Endodermal cell (in vitro differentiated cells): ENCODE results near the gene DBX2. TPM values are rescaled to one million over a fixed set of nuclear protein-coding genes. Genes with fewer than 3 reads are reported as not detected.

ENCODE experiments used
- DNase-seq: peaks from one replicate; pipeline ENCODE4 v3.0.0-alpha.2; 2017
- H3K27ac ChIP-seq: 2 replicates; pipeline ENCODE4 v1.5.1; 2013; ENCODE audit warnings: mild to moderate bottlenecking, low read depth, low read length, moderate library complexity
- H3K27me3 ChIP-seq: 2 replicates; pipeline ENCODE4 v1.6.1; 2013; ENCODE audit warnings: mild to moderate bottlenecking, low read length, moderate library complexity; ENCODE audit not compliant: insufficient read depth, control insufficient read depth, poor library complexity, severe bottlenecking
- H3K36me3 ChIP-seq: 2 replicates; pipeline ENCODE4 v1.7.0; 2013; ENCODE audit warnings: mild to moderate bottlenecking, low read length, moderate library complexity; ENCODE audit not compliant: control insufficient read depth, insufficient read depth
- H3K4me1 ChIP-seq: one replicate; pipeline ENCODE4 v1.7.0; 2013; ENCODE audit warnings: low read length; ENCODE audit not compliant: control insufficient read depth, insufficient read depth
- H3K4me3 ChIP-seq: 2 replicates; pipeline ENCODE4 v1.5.1; 2013; ENCODE audit warnings: mild to moderate bottlenecking, low read length, moderate library complexity
- H3K9ac ChIP-seq: 2 replicates; pipeline ENCODE4 v1.6.1; 2013; ENCODE audit warnings: mild to moderate bottlenecking, low read length, moderate library complexity; ENCODE audit not compliant: poor library complexity, severe bottlenecking; ENCODE audit errors: extremely low read depth
- H3K9me3 ChIP-seq: 2 replicates; pipeline ENCODE4 v1.6.1; 2013; ENCODE audit warnings: mild to moderate bottlenecking, low read length, moderate library complexity; ENCODE audit not compliant: control insufficient read depth
- H3K27ac Mint-ChIP-seq: 2 replicates; pipeline ENCODE4 v1.8.0; 2020; ENCODE audit warnings: mixed read lengths
- H3K27me3 Mint-ChIP-seq: 2 replicates; pipeline ENCODE4 v1.8.0; 2021; ENCODE audit warnings: mild to moderate bottlenecking, mixed read lengths; ENCODE audit not compliant: insufficient read depth
- H3K36me3 Mint-ChIP-seq: 2 replicates; pipeline ENCODE4 v1.8.0; 2020; ENCODE audit warnings: low read depth, mixed read lengths
- H3K4me1 Mint-ChIP-seq: 2 replicates; pipeline ENCODE4 v1.8.0; 2020; ENCODE audit warnings: mixed read lengths
- H3K4me3 Mint-ChIP-seq: 2 replicates; pipeline ENCODE4 v1.8.0; 2020; ENCODE audit warnings: mild to moderate bottlenecking, moderate library complexity, mixed read lengths
- H3K9me3 Mint-ChIP-seq: 2 replicates; pipeline ENCODE4 v1.8.0; 2020; ENCODE audit warnings: mild to moderate bottlenecking, mixed read lengths
- CTCF ChIP-seq: fragments of 200-600 bp; sonication (generic); conservative IDR thresholded peaks from 2 replicates; pipeline ENCODE4 v1.5.0; 2021; ENCODE audit warnings: antibody characterized with exemption, mild to moderate bottlenecking
- WGBS, 2 experiments: methylation state at CpG; one replicate each; pipeline versions ENCODE4 v1.1.5 to v1.1.7; 2013; ENCODE audit warnings: missing lambda C conversion rate in 2 of 2, mixed read lengths in 1 of 2; ENCODE audit not compliant: insufficient coverage in 1 of 2, insufficient read length in 1 of 2; 5-methylcytosine and 5-hydroxymethylcytosine counted together
- total RNA-seq, 2 donors: library from RNA; stranded (reverse); fragmentation: NEBNext Ultra II Directional in 1 of 2; extraction: Animal tissue kit (Norgen Biotek cat#: 25700) in 1 of 2; gene quantifications; 2 replicates in 1 of 2; 3 replicates in 1 of 2; pipeline ENCODE4 v1.2.1, GENCODE V29; 2021

The DBX2 gene
- total RNA-seq, 2 donors from 2014 or later = not detected

- H3K36me3 Mint-ChIP-seq = no peaks in the 10 kb centered on the region
- Histone ChIP-seq H3K27ac (no peak overlapping the region), H3K9ac (no peak overlapping the region), H3K4me1 (no peaks in the 10 kb centered on the region), H3K27me3 (no peaks in the 10 kb centered on the region), H3K4me3 (no peak overlapping the region), H3K9me3 (no peaks in the 10 kb centered on the region), H3K36me3 (no peaks in the 10 kb centered on the region)
- no peaks in the 10 kb centered on the region for H3K4me1 Mint-ChIP-seq
- no peak for TF ChIP-seq CTCF
- no peaks in the 10 kb centered on the region for H3K27me3 Mint-ChIP-seq
- H3K27ac Mint-ChIP-seq = no peak overlapping the region
- no peak for DNase-seq
- no peak overlapping the region for H3K4me3 Mint-ChIP-seq
- peaks cover 6% of the 10 kb centered on the region for H3K9me3 Mint-ChIP-seq
- WGBS, 2 experiments = 80 to 100% methylated on average over 1 of the region's 1 CpG
Measured at GRCh38 chr12:45014396-45014795, 36.5 kb downstream of the DBX2 start.

- H3K9me3 Mint-ChIP-seq = no peaks in the 10 kb centered on the region
- peaks cover 2% of the 10 kb centered on the region for H3K4me1 ChIP-seq
- no peaks in the 10 kb centered on the region for H3K36me3 ChIP-seq
- TF ChIP-seq CTCF = no peak
- 94 to 95% methylated on average over 2 to 3 of the region's 3 CpGs for WGBS, 2 experiments
- DNase-seq = no peak
- no peaks in the 10 kb centered on the region for H3K9me3 ChIP-seq
- no peak overlapping the region for H3K9ac ChIP-seq
- no peaks in the 10 kb centered on the region for H3K4me1 Mint-ChIP-seq
- H3K27ac Mint-ChIP-seq = no peak overlapping the region
- H3K27me3 ChIP-seq = no peaks in the 10 kb centered on the region
- no peak overlapping the region for H3K4me3 ChIP-seq
- no peaks in the 10 kb centered on the region for H3K27me3 Mint-ChIP-seq
- no peaks in the 10 kb centered on the region for H3K36me3 Mint-ChIP-seq
- H3K27ac ChIP-seq = no peak overlapping the region
- no peak overlapping the region for H3K4me3 Mint-ChIP-seq
Measured at GRCh38 chr12:45012749-45013148, 38.1 kb downstream of the DBX2 start.

- Histone ChIP-seq H3K27ac (no peak overlapping the region), H3K4me1 (peaks cover 4% of the 10 kb centered on the region), H3K9me3 (no peaks in the 10 kb centered on the region), H3K36me3 (no peaks in the 10 kb centered on the region), H3K4me3 (no peak overlapping the region), H3K27me3 (no peaks in the 10 kb centered on the region), H3K9ac (no peak overlapping the region)
- no peak overlapping the region for H3K27ac Mint-ChIP-seq
- H3K4me1 Mint-ChIP-seq = no peaks in the 10 kb centered on the region
- no peaks in the 10 kb centered on the region for H3K9me3 Mint-ChIP-seq
- H3K27me3 Mint-ChIP-seq = no peaks in the 10 kb centered on the region
- WGBS, 2 experiments = 65 to 100% methylated on average over 1 to 4 of the region's 4 CpGs
- no peak overlapping the region for H3K4me3 Mint-ChIP-seq
- no peaks in the 10 kb centered on the region for H3K36me3 Mint-ChIP-seq
- DNase-seq = no peak
- TF ChIP-seq CTCF = no peak
Measured at GRCh38 chr12:45010059-45010458, 40.8 kb downstream of the DBX2 start.
